Epithelial cell of proximal tubule (primary cell): ENCODE results near the gene TMC4. TPM values are rescaled to one million over a fixed set of nuclear protein-coding genes. Genes with fewer than 3 reads are reported as not detected.
A peak's percentile ranks its signal among the peaks of the same experiment; 100 is the strongest.

Source experiments
- DNase-seq: peaks from one replicate; pipeline ENCODE4 v3.0.0-alpha.2; 2011; ENCODE audit warnings: low read depth
- H3K4me3 ChIP-seq: 2 replicates; pipeline ENCODE4 v1.5.1; 2011; ENCODE audit warnings: low read depth, mild to moderate bottlenecking, low read length
- CTCF ChIP-seq: conservative IDR thresholded peaks from 2 replicates; pipeline ENCODE4 v1.5.1; 2012; ENCODE audit warnings: low read depth, mild to moderate bottlenecking, low read length
- total RNA-seq: library from RNA; depleted of rRNA; stranded (reverse); fragments of >200 nt; gene quantifications from 2 replicates; pipeline ENCODE4 v1.2.3, GENCODE V29; 2015

TMC4 gene
- total RNA-seq, 1 donor from 2014 or later = 9.5 TPM

GRCh38 chr19:54160854-54161253 lies 12.1 kb downstream of the TMC4 start:
- TF ChIP-seq CTCF = no peak
- peak overlapping the region; percentile 85 for H3K4me3 ChIP-seq

GRCh38 chr19:54160182-54160811 lies 12.7 kb downstream of the TMC4 start:
- H3K4me3 ChIP-seq = peak overlapping the region; percentile 85
- no peak for DNase-seq
- no peak for TF ChIP-seq CTCF

More at GRCh38 chr19:54160854-54161253, 12.1 kb downstream of the TMC4 start:
- no peak for DNase-seq

- peak; percentile 99 for DNase-seq
- TF ChIP-seq CTCF = peak; percentile 35
- peak within 1 kb of the TSS; percentile 90 for H3K4me3 ChIP-seq
Measured at GRCh38 chr19:54159352-54160181, 13.4 kb downstream of the TMC4 start, which contains the start of gene LENG1. TSS of gene LENG1 (minus strand) at chr19:54159721. CDS start at chr19:54159695, 26 bp downstream.

GRCh38 chr19:54158812-54159351 lies 14.1 kb downstream of the TMC4 start:
- peak overlapping the region; percentile 90 for H3K4me3 ChIP-seq
- DNase-seq = no peak
- no peak for TF ChIP-seq CTCF

GRCh38 chr19:54156953-54157352 lies 16.0 kb downstream of the TMC4 start:
- TF ChIP-seq CTCF = no peak
- H3K4me3 ChIP-seq = no peak overlapping the region
- no peak for DNase-seq

GRCh38 chr19:54156490-54156889 lies 16.5 kb downstream of the TMC4 start:
- DNase-seq = no peak
- no peak overlapping the region for H3K4me3 ChIP-seq
- TF ChIP-seq CTCF = no peak
